H1 (cell line): ENCODE results near the gene SLC7A7. TPM values are rescaled to one million over a fixed set of nuclear protein-coding genes. Genes with fewer than 3 reads are reported as not detected.

Experiments
- CTCF ChIA-PET: fragments of 300-600 bp; sonication (Branson Sonifier 250); formaldehyde crosslinking; loops from one replicate; lab custom pipeline; 2021; ENCODE audit not compliant: partially characterized antibody; lab: Charles Lee
- POLR2A ChIA-PET: fragments of 300-600 bp; sonication (Branson Sonifier 250); formaldehyde crosslinking; loops from one replicate; lab custom pipeline; 2021; ENCODE audit warnings: inconsistent platforms; ENCODE audit not compliant: partially characterized antibody; lab: Charles Lee
- DNase-seq, 2 experiments: peaks; one replicate each; pipeline versions ENCODE4 v3.0.0 to v3.0.0-alpha.2; 2010 to 2022; ENCODE audit warnings: low spot score in 2 of 2, low read depth in 1 of 2, mixed read lengths in 1 of 2
- FAIRE-seq: peaks from 2 replicates; lab custom pipeline; 2011; peaks lifted over from hg19 to GRCh38; lab: Jason Lieb, UNC
- H2AFZ ChIP-seq: 2 replicates; pipeline ENCODE4 v1.8.1; 2012; ENCODE audit warnings: low read length, inconsistent platforms
- H2AK5ac ChIP-seq: 2 replicates; pipeline ENCODE4 v1.6.1; 2013; ENCODE audit warnings: low read depth, low read length
- H2BK120ac ChIP-seq: replicated peaks from 2 replicates; pipeline ENCODE3; 2013; ENCODE audit warnings: low read depth, low read length, inconsistent platforms
- H2BK12ac ChIP-seq: 2 replicates; pipeline ENCODE4 v1.6.1; 2013; ENCODE audit warnings: low read depth, low read length
- H2BK15ac ChIP-seq: 2 replicates; pipeline ENCODE4 v1.6.1; 2013; ENCODE audit warnings: low read length
- H2BK20ac ChIP-seq: 2 replicates; pipeline ENCODE4 v1.6.1; 2013; ENCODE audit warnings: low read length
- H2BK5ac ChIP-seq: 2 replicates; pipeline ENCODE4 v1.6.1; 2013; ENCODE audit warnings: low read depth, low read length
- H3K14ac ChIP-seq: 2 replicates; pipeline ENCODE4 v1.6.1; 2013; ENCODE audit warnings: inconsistent platforms; ENCODE audit not compliant: insufficient read length
- H3K18ac ChIP-seq: 2 replicates; pipeline ENCODE4 v1.6.1; 2013; ENCODE audit warnings: low read length; ENCODE audit errors: extremely low read depth
- H3K23ac ChIP-seq: 2 replicates; pipeline ENCODE4 v1.6.1; 2013; ENCODE audit warnings: inconsistent platforms; ENCODE audit not compliant: insufficient read length
- H3K23me2 ChIP-seq: 2 replicates; pipeline ENCODE4 v1.6.1; 2013; ENCODE audit warnings: low read depth, low read length
- H3K27ac ChIP-seq: 2 replicates; pipeline ENCODE4 v1.6.1; 2011; ENCODE audit warnings: low read depth, low read length, inconsistent platforms
- H3K27me3 ChIP-seq, 4 experiments: replicated peaks in 1 of 4; 1 replicate in 1 of 4; 2 replicates in 3 of 4; pipeline versions ENCODE4 v1.6.1 to v1.8.1; 2011 to 2013; ENCODE audit warnings: low read length in 3 of 4, mild to moderate bottlenecking in 3 of 4, inconsistent platforms in 2 of 4, mixed read lengths in 2 of 4, moderate library complexity in 1 of 4; ENCODE audit not compliant: control insufficient read depth in 3 of 4, insufficient read depth in 3 of 4; ENCODE audit errors: extremely low read depth in 1 of 4
- H3K36me3 ChIP-seq, 4 experiments: 2 replicates each; pipeline versions ENCODE4 v1.6.1 to v1.8.1; 2011 to 2013; ENCODE audit warnings: mild to moderate bottlenecking in 4 of 4, low read length in 3 of 4, moderate library complexity in 2 of 4, control low read depth in 1 of 4, inconsistent platforms in 1 of 4; ENCODE audit not compliant: insufficient read depth in 4 of 4, control insufficient read depth in 2 of 4
- H3K4ac ChIP-seq: replicated peaks from 2 replicates; pipeline ENCODE3; 2013; ENCODE audit warnings: low read length, low read depth, mixed read lengths, inconsistent platforms; ENCODE audit not compliant: insufficient read length
- H3K4me1 ChIP-seq, 4 experiments: replicated peaks in 1 of 4; 1 replicate in 1 of 4; 2 replicates in 3 of 4; pipeline versions ENCODE4 v1.6.1 to v1.8.1; 2011 to 2013; ENCODE audit warnings: low read length in 3 of 4, inconsistent platforms in 2 of 4, mixed read lengths in 1 of 4; ENCODE audit not compliant: insufficient read depth in 4 of 4, control insufficient read depth in 3 of 4
- H3K4me2 ChIP-seq, 2 experiments: 2 replicates each; pipeline versions ENCODE4 v1.6.1 to v1.8.1; 2011 to 2013; ENCODE audit warnings: low read depth in 2 of 2, low read length in 2 of 2, control low read depth in 1 of 2, inconsistent platforms in 1 of 2, mild to moderate bottlenecking in 1 of 2; ENCODE audit not compliant: insufficient read depth in 1 of 2
- H3K4me3 ChIP-seq, 4 experiments: fragments of 200-600, 300-600 bp in 1 of 4; sonication (generic), shearing (Covaris generic), sonication (Bioruptor Twin) in 1 of 4; 2 replicates each; pipeline versions ENCODE4 v1.5.1 to v1.8.1; 2011 to 2016; ENCODE audit warnings: low read length in 4 of 4, low read depth in 3 of 4, control low read depth in 2 of 4, inconsistent platforms in 2 of 4, mild to moderate bottlenecking in 2 of 4, mixed read lengths in 1 of 4, moderate library complexity in 1 of 4; ENCODE audit not compliant: insufficient read depth in 2 of 4; ENCODE audit errors: extremely low read depth in 1 of 4
- H3K56ac ChIP-seq: replicated peaks from 2 replicates; pipeline ENCODE3; 2013; ENCODE audit warnings: low read depth, mild to moderate bottlenecking, mixed read lengths, low read length, inconsistent platforms; ENCODE audit not compliant: insufficient read length
- H3K79me1 ChIP-seq: 2 replicates; pipeline ENCODE4 v1.6.1; 2013; ENCODE audit warnings: low read depth, low read length, control low read depth
- H3K79me2 ChIP-seq, 2 experiments: 2 replicates each; pipeline versions ENCODE4 v1.6.1 to v1.8.1; 2012 to 2013; ENCODE audit warnings: low read length in 2 of 2, mild to moderate bottlenecking in 2 of 2, inconsistent platforms in 1 of 2; ENCODE audit not compliant: insufficient read depth in 2 of 2, control insufficient read depth in 1 of 2
- H3K9ac ChIP-seq, 4 experiments: replicated peaks in 1 of 4; 1 replicate in 1 of 4; 2 replicates in 3 of 4; pipeline versions ENCODE4 v1.6.1 to v1.8.1; 2011 to 2013; ENCODE audit warnings: low read depth in 3 of 4, low read length in 3 of 4, control low read depth in 2 of 4, mild to moderate bottlenecking in 2 of 4, moderate library complexity in 2 of 4, inconsistent platforms in 1 of 4; ENCODE audit errors: extremely low read depth in 1 of 4
- H3K9me3 ChIP-seq, 2 experiments: 2 replicates each; pipeline versions ENCODE4 v1.6.1 to v1.8.1; 2012 to 2013; ENCODE audit warnings: mild to moderate bottlenecking in 2 of 2, moderate library complexity in 2 of 2, control low read depth in 1 of 2, inconsistent platforms in 1 of 2, low read depth in 1 of 2, low read length in 1 of 2, mixed read lengths in 1 of 2; ENCODE audit not compliant: insufficient read depth in 2 of 2
- H4K20me1 ChIP-seq, 2 experiments: replicated peaks in 1 of 2; 2 replicates each; pipeline versions ENCODE3 to v1.8.1; 2011 to 2013; ENCODE audit warnings: inconsistent platforms in 2 of 2, low read length in 2 of 2, mild to moderate bottlenecking in 1 of 2; ENCODE audit not compliant: insufficient read depth in 2 of 2, control insufficient read depth in 1 of 2
- H4K5ac ChIP-seq: 2 replicates; pipeline ENCODE4 v1.6.1; 2013; ENCODE audit warnings: low read length, low read depth, mixed read lengths, inconsistent platforms; ENCODE audit not compliant: insufficient read length
- H4K8ac ChIP-seq: 2 replicates; pipeline ENCODE4 v1.8.0; 2013; ENCODE audit warnings: mild to moderate bottlenecking, moderate library complexity, low read length, inconsistent platforms; ENCODE audit not compliant: insufficient read depth; ENCODE audit errors: extremely low read depth
- H4K91ac ChIP-seq: replicated peaks from 2 replicates; pipeline ENCODE3; 2013; ENCODE audit warnings: low read length, mixed read lengths, inconsistent platforms; ENCODE audit not compliant: insufficient read length
- CBX5 ChIP-seq: fragments of 300-800, 300-1000 bp; sonication (generic); IDR thresholded peaks from 2 replicates; pipeline ENCODE4 v1.7.1; 2016; ENCODE audit warnings: antibody characterized with exemption, low read length, low read depth
- CHD2 ChIP-seq: IDR thresholded peaks from 2 replicates; pipeline ENCODE4 v1.6.1; 2012; ENCODE audit warnings: low read length, improper control_type of control experiment
- CTBP2 ChIP-seq: IDR thresholded peaks from 2 replicates; pipeline ENCODE4 v1.7.0; 2011; ENCODE audit warnings: borderline replicate concordance, mild to moderate bottlenecking, moderate library complexity, mixed read lengths, low read length; ENCODE audit not compliant: insufficient read depth, insufficient read length
- HDAC6 ChIP-seq: IDR thresholded peaks from one replicate; pipeline ENCODE4 v1.7.1; 2012; ENCODE audit warnings: low read depth, mild to moderate bottlenecking, inconsistent platforms, low read length, moderate library complexity
- KDM4A ChIP-seq: IDR thresholded peaks from one replicate; pipeline ENCODE4 v1.7.1; 2012; ENCODE audit warnings: low read depth, mild to moderate bottlenecking, moderate library complexity, low read length, inconsistent platforms; ENCODE audit not compliant: severe bottlenecking
- MAX ChIP-seq: IDR thresholded peaks from 2 replicates; pipeline ENCODE4 v1.6.1; 2012; ENCODE audit warnings: inconsistent platforms
- NRF1 ChIP-seq: IDR thresholded peaks from 2 replicates; pipeline ENCODE4 v1.6.1; 2011; ENCODE audit warnings: mild to moderate bottlenecking, low read depth, low read length, improper control_type of control experiment
- POLR2AphosphoS5 ChIP-seq: IDR thresholded peaks from 2 replicates; pipeline ENCODE4 v1.6.1; 2011; ENCODE audit warnings: low read depth, low read length
- RAD21 ChIP-seq, 2 experiments: IDR thresholded peaks in 1 of 2; conservative IDR thresholded peaks in 1 of 2; 2 replicates each; pipeline ENCODE4 v1.6.1; 2011; ENCODE audit warnings: low read depth in 2 of 2, low read length in 2 of 2, improper control_type of control experiment in 1 of 2, inconsistent platforms in 1 of 2, mild to moderate bottlenecking in 1 of 2, moderate library complexity in 1 of 2
- RBBP5 ChIP-seq: IDR thresholded peaks from 2 replicates; pipeline ENCODE4 v1.7.1; 2012; ENCODE audit warnings: low read depth, mild to moderate bottlenecking, inconsistent platforms, low read length, moderate library complexity, borderline replicate concordance
- SIRT6 ChIP-seq: IDR thresholded peaks from one replicate; pipeline ENCODE4 v1.7.1; 2012; ENCODE audit warnings: low read length, inconsistent platforms
- SP1 ChIP-seq: IDR thresholded peaks from 2 replicates; pipeline ENCODE4 v1.6.1; 2011; ENCODE audit warnings: low read depth, low read length
- SP2 ChIP-seq: IDR thresholded peaks from 2 replicates; pipeline ENCODE4 v1.6.1; 2012; ENCODE audit warnings: mild to moderate bottlenecking, low read length, inconsistent platforms
- SP4 ChIP-seq: IDR thresholded peaks from 2 replicates; pipeline ENCODE4 v1.6.1; 2012; ENCODE audit warnings: low read length, inconsistent platforms
- TCF12 ChIP-seq: IDR thresholded peaks from 2 replicates; pipeline ENCODE4 v1.6.1; 2011; ENCODE audit warnings: low read depth, mild to moderate bottlenecking, low read length
- WGBS, 2 experiments: shearing (Covaris generic) in 1 of 2; methylation state at CpG; one replicate each; pipeline versions ENCODE4 v1.1.6 to v1.1.7; 2013 to 2015; ENCODE audit warnings: low lambda C conversion rate in 2 of 2, mixed read lengths in 2 of 2, inconsistent platforms in 1 of 2, low coverage in 1 of 2, missing lambda C conversion rate in 1 of 2; ENCODE audit not compliant: insufficient replicate concordance in 2 of 2, insufficient coverage in 1 of 2, insufficient read length in 1 of 2; ENCODE audit errors: extremely low coverage in 1 of 2, missing lambda C conversion rate in 1 of 2; 5-methylcytosine and 5-hydroxymethylcytosine counted together
- polyA plus RNA-seq, 7 experiments: library from polyadenylated mRNA; depleted of rRNA in 3 of 7; stranded (reverse) in 5 of 7; unstranded in 2 of 7; fragments of >200 nt in 5 of 7; fragments of 200-250 nt in 2 of 7; gene quantifications; 1 replicate in 5 of 7; 2 replicates in 1 of 7; 4 replicates in 1 of 7; pipeline versions ENCODE4 v1.2.1 to v1.2.3, GENCODE V29; 2011 to 2013; ENCODE audit warnings: missing spikeins in 2 of 7, mixed read lengths in 2 of 7
- total RNA-seq: library from RNA; stranded (reverse); fragmentation: NEBNext Ultra II Directional; extraction: Animal tissue kit (Norgen Biotek cat#: 25700); gene quantifications from 2 replicates; pipeline ENCODE4 v1.2.1, GENCODE V29; 2021

Gene SLC7A7
- total and polyA plus RNA-seq, 2 of the 8 experiments (the other 6 are each of a cell fraction or from before 2014, with no cell fraction given), result 5.8 to 14.9 TPM

DNA sequence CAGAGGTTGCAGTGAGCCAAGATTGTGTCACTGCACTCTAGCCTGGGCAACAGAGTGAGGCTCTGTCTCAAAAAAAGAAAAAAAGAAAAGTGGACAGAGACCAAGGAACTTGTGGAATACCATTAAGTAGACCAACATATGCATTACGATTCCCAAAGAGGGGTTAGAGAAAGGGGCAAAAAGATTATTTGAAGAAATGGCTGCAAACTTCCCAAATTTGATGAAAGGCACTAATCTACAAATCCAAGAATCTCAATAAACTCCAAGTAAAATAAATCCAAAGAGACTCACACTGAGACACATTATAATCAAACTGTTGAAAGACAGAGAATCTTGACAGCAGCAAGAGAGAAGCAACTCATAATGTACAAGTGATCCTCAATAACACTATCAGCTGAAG lies 53.5 kb downstream of the SLC7A7 start:
- Histone ChIP-seq H3K79me1 (no peaks in the 10 kb centered on the region), H3K27me3 (no peaks in the 10 kb centered on the region), H2BK20ac (no peak overlapping the region), H3K18ac (no peak overlapping the region), H3K36me3 (no peaks in the 10 kb centered on the region), H4K5ac (no peak overlapping the region), H3K9me3 (peaks cover 0 to 7% of the 10 kb centered on the region in 2 experiments; a peak in 1 of 4 replicates), H3K4me2 (no peak overlapping the region), H3K56ac (no peak overlapping the region), H3K4me1 (no peaks in the 10 kb centered on the region; a peak in 1 of 7 replicates), H4K8ac (no peak overlapping the region), H2BK15ac (no peak overlapping the region), H3K14ac (no peak overlapping the region), H3K4me3 (no peak overlapping the region), H3K79me2 (peaks cover 0 to under 1% of the 10 kb centered on the region in 2 experiments; a peak in 1 of 4 replicates), H2BK12ac (no peak overlapping the region), H3K23ac (no peak overlapping the region), H2BK120ac (no peak overlapping the region), H2BK5ac (no peak overlapping the region), H2AFZ (no peak overlapping the region), H2AK5ac (no peak overlapping the region), H3K23me2 (no peaks in the 10 kb centered on the region), H3K4ac (no peak overlapping the region), H4K20me1 (no peaks in the 10 kb centered on the region), H3K27ac (no peak overlapping the region), H3K9ac (no peak overlapping the region), H4K91ac (no peak overlapping the region)
- FAIRE-seq, result no peak
- no peak for DNase-seq
- CTCF ChIA-PET, result interaction anchor here (0.8 to 2.4 kb wide), 9 partner anchors 12 to 206 kb away, joined by 3 to 9 read pairs (median 3); no protein-coding TSS in a partner anchor
- POLR2A ChIA-PET, result interaction anchor here (1.0 kb wide), 1 partner anchor 12 kb away, joined by 3 read pairs; no protein-coding TSS in a partner anchor
- 64% methylated on average over 1 of the region's 1 CpG; no CpG with 5 or more reads in 1 of the 2 experiments for WGBS, 2 experiments
- TF ChIP-seq SP4 (no peak), SP1 (no peak), CTBP2 (no peak), NRF1 (no peak), POLR2AphosphoS5 (no peak), HDAC6 (no peak), KDM4A (no peak), CBX5 (no peak), RAD21 (IDR thresholded peaks at IDR 0.05 in 1 of 2, conservative IDR thresholded peaks at IDR 0.05 in 1 of 2; ENCODE audit: low read depth in 2 of 2, low read length in 2 of 2) (no peak), RBBP5 (no peak), TCF12 (no peak), SP2 (no peak), CHD2 (no peak), MAX (no peak), SIRT6 (no peak)
